Endodermal cell (in vitro differentiated cells): Measurements from ENCODE around the gene IAPP. TPM values are rescaled to one million over a fixed set of nuclear protein-coding genes. Genes with fewer than 3 reads are reported as not detected.
A peak's percentile ranks its signal among the peaks of the same experiment; 100 is the strongest.
"Not testable (repeated sequence)": the region's sequence is repeated elsewhere in the genome, so short reads cannot be mapped to it uniquely, and the experiment has no call there.

Experiments used
- DNase-seq: peaks from one replicate; pipeline ENCODE4 v3.0.0-alpha.2; 2017
- H3K27ac ChIP-seq: 2 replicates; pipeline ENCODE4 v1.5.1; 2013; ENCODE audit warnings: mild to moderate bottlenecking, low read depth, low read length, moderate library complexity
- H3K27me3 ChIP-seq: 2 replicates; pipeline ENCODE4 v1.6.1; 2013; ENCODE audit warnings: mild to moderate bottlenecking, low read length, moderate library complexity; ENCODE audit not compliant: insufficient read depth, control insufficient read depth, poor library complexity, severe bottlenecking
- H3K36me3 ChIP-seq: 2 replicates; pipeline ENCODE4 v1.7.0; 2013; ENCODE audit warnings: mild to moderate bottlenecking, low read length, moderate library complexity; ENCODE audit not compliant: control insufficient read depth, insufficient read depth
- H3K4me1 ChIP-seq: one replicate; pipeline ENCODE4 v1.7.0; 2013; ENCODE audit warnings: low read length; ENCODE audit not compliant: control insufficient read depth, insufficient read depth
- H3K4me3 ChIP-seq: 2 replicates; pipeline ENCODE4 v1.5.1; 2013; ENCODE audit warnings: mild to moderate bottlenecking, low read length, moderate library complexity
- H3K9ac ChIP-seq: 2 replicates; pipeline ENCODE4 v1.6.1; 2013; ENCODE audit warnings: mild to moderate bottlenecking, low read length, moderate library complexity; ENCODE audit not compliant: poor library complexity, severe bottlenecking; ENCODE audit errors: extremely low read depth
- H3K9me3 ChIP-seq: 2 replicates; pipeline ENCODE4 v1.6.1; 2013; ENCODE audit warnings: mild to moderate bottlenecking, low read length, moderate library complexity; ENCODE audit not compliant: control insufficient read depth
- H3K27ac Mint-ChIP-seq: 2 replicates; pipeline ENCODE4 v1.8.0; 2020; ENCODE audit warnings: mixed read lengths
- H3K27me3 Mint-ChIP-seq: 2 replicates; pipeline ENCODE4 v1.8.0; 2021; ENCODE audit warnings: mild to moderate bottlenecking, mixed read lengths; ENCODE audit not compliant: insufficient read depth
- H3K36me3 Mint-ChIP-seq: 2 replicates; pipeline ENCODE4 v1.8.0; 2020; ENCODE audit warnings: low read depth, mixed read lengths
- H3K4me1 Mint-ChIP-seq: 2 replicates; pipeline ENCODE4 v1.8.0; 2020; ENCODE audit warnings: mixed read lengths
- H3K4me3 Mint-ChIP-seq: 2 replicates; pipeline ENCODE4 v1.8.0; 2020; ENCODE audit warnings: mild to moderate bottlenecking, moderate library complexity, mixed read lengths
- H3K9me3 Mint-ChIP-seq: 2 replicates; pipeline ENCODE4 v1.8.0; 2020; ENCODE audit warnings: mild to moderate bottlenecking, mixed read lengths
- CTCF ChIP-seq: fragments of 200-600 bp; sonication (generic); conservative IDR thresholded peaks from 2 replicates; pipeline ENCODE4 v1.5.0; 2021; ENCODE audit warnings: antibody characterized with exemption, mild to moderate bottlenecking
- WGBS, 2 experiments: methylation state at CpG; one replicate each; pipeline versions ENCODE4 v1.1.5 to v1.1.7; 2013; ENCODE audit warnings: missing lambda C conversion rate in 2 of 2, mixed read lengths in 1 of 2; ENCODE audit not compliant: insufficient coverage in 1 of 2, insufficient read length in 1 of 2; 5-methylcytosine and 5-hydroxymethylcytosine counted together
- total RNA-seq, 2 donors: library from RNA; stranded (reverse); fragmentation: NEBNext Ultra II Directional in 1 of 2; extraction: Animal tissue kit (Norgen Biotek cat#: 25700) in 1 of 2; gene quantifications; 2 replicates in 1 of 2; 3 replicates in 1 of 2; pipeline ENCODE4 v1.2.1, GENCODE V29; 2021

The IAPP gene
- total RNA-seq, 2 donors from 2014 or later = not detected

GRCh38 chr12:21369141-21369980, 3.3 kb upstream of the IAPP start:
- no peak for TF ChIP-seq CTCF

GRCh38 chr12:21370845-21371449, 1.8 kb upstream of the IAPP start:
- no peak overlapping the region for H3K4me3 ChIP-seq
- Mint-ChIP-seq H3K27ac (no peak overlapping the region), H3K4me3 (no peak overlapping the region), H3K9me3 (peaks cover 14% of the 10 kb centered on the region), H3K27me3 (peaks cover 86% of the 10 kb centered on the region), H3K36me3 (peaks cover 10% of the 10 kb centered on the region), H3K4me1 (peaks cover 14% of the 10 kb centered on the region)
- no peaks in the 10 kb centered on the region for H3K36me3 ChIP-seq
- H3K4me1 ChIP-seq = no peaks in the 10 kb centered on the region
- H3K9me3 ChIP-seq = peaks cover 16% of the 10 kb centered on the region
- H3K9ac ChIP-seq = no peak overlapping the region
- peaks cover 82% of the 10 kb centered on the region for H3K27me3 ChIP-seq
- WGBS, 2 experiments = 95% methylated on average over 3 to 7 of the region's 7 CpGs
- H3K27ac ChIP-seq = no peak overlapping the region
- peak; percentile 44 for DNase-seq
- TF ChIP-seq CTCF = peak; percentile 28

More at GRCh38 chr12:21369141-21369980, 3.3 kb upstream of the IAPP start:
- Histone ChIP-seq H3K9me3 (peaks cover 17% of the 10 kb centered on the region), H3K27me3 (peaks cover 67% of the 10 kb centered on the region), H3K4me3 (no peak overlapping the region), H3K4me1 (no peaks in the 10 kb centered on the region), H3K36me3 (no peaks in the 10 kb centered on the region), H3K9ac (no peak overlapping the region), H3K27ac (no peak overlapping the region)
- Mint-ChIP-seq H3K9me3 (peaks cover 29% of the 10 kb centered on the region), H3K4me3 (no peak overlapping the region), H3K27me3 (peaks cover 88% of the 10 kb centered on the region), H3K27ac (no peak overlapping the region), H3K36me3 (peaks cover 12% of the 10 kb centered on the region), H3K4me1 (peaks cover 10% of the 10 kb centered on the region)
- 56 to 73% methylated on average over 1 to 3 of the region's 4 CpGs for WGBS, 2 experiments
- DNase-seq = peak; percentile 67

GRCh38 chr12:21379218-21379617, 6.5 kb downstream of the IAPP start:
- H3K4me3 Mint-ChIP-seq = no peak overlapping the region
- TF ChIP-seq CTCF = no peak
- H3K4me3 ChIP-seq = no peak overlapping the region
- no peak overlapping the region for H3K27ac ChIP-seq
- peaks cover 50% of the 10 kb centered on the region for H3K27me3 Mint-ChIP-seq
- peaks cover 17% of the 10 kb centered on the region for H3K4me1 Mint-ChIP-seq
- H3K27ac Mint-ChIP-seq = no peak overlapping the region
- H3K36me3 ChIP-seq = no peaks in the 10 kb centered on the region
- H3K9me3 Mint-ChIP-seq = peaks cover 13% of the 10 kb centered on the region
- no peak for DNase-seq
- peaks cover 18% of the 10 kb centered on the region for H3K9me3 ChIP-seq
- no peaks in the 10 kb centered on the region for H3K4me1 ChIP-seq
- H3K9ac ChIP-seq = no peak overlapping the region
- H3K36me3 Mint-ChIP-seq = peaks cover 7% of the 10 kb centered on the region
- peaks cover 32% of the 10 kb centered on the region for H3K27me3 ChIP-seq
- WGBS, 2 experiments = 90 to 98% methylated on average over 2 to 3 of the region's 3 CpGs

- Histone ChIP-seq H3K9me3 (peaks cover 28% of the 10 kb centered on the region), H3K27me3 (peaks cover 12% of the 10 kb centered on the region)
- H3K4me1 Mint-ChIP-seq = peaks cover 11% of the 10 kb centered on the region
- H3K27me3 Mint-ChIP-seq = peaks cover 35% of the 10 kb centered on the region
- not testable (repeated sequence) for H3K27ac Mint-ChIP-seq, DNase-seq, H3K27ac ChIP-seq, H3K9ac ChIP-seq, H3K4me3 Mint-ChIP-seq, H3K4me1 ChIP-seq, H3K4me3 ChIP-seq, H3K36me3 ChIP-seq
- peaks cover 19% of the 10 kb centered on the region for H3K9me3 Mint-ChIP-seq
- peaks cover 14% of the 10 kb centered on the region for H3K36me3 Mint-ChIP-seq
- 97% methylated on average over 5 of the region's 5 CpGs; no CpG with 5 or more reads in 1 of the 2 experiments for WGBS, 2 experiments
Measured at GRCh38 chr12:21381320-21381719, 8.6 kb downstream of the IAPP start.
